Tibial nerve (tissue), 4 donors: ENCODE results near the gene UBASH3B. TPM values are rescaled to one million over a fixed set of nuclear protein-coding genes. Genes with fewer than 3 reads are reported as not detected.

Experiments used
- DNase-seq, 2 donors: peaks; one replicate each; pipeline ENCODE4 v3.0.0-alpha.2; 2019; ENCODE audit warnings: low spot score in 2 of 2
- H3K27ac ChIP-seq, 4 donors: fragments of 200-600 bp; sonication (generic) in 3 of 4; one replicate each; pipeline ENCODE4 v1.5.1; 2017 to 2019; ENCODE audit warnings: mild to moderate bottlenecking in 1 of 4
- H3K27me3 ChIP-seq, 2 donors: fragments of 200-600 bp; sonication (generic) in 1 of 2; one replicate each; pipeline versions ENCODE4 v1.5.1 to v1.6.0; 2017 to 2019
- H3K36me3 ChIP-seq, 3 donors: fragments of 200-600 bp; sonication (generic); one replicate each; pipeline ENCODE4 v1.5.1; 2018 to 2019
- H3K4me1 ChIP-seq, 4 donors: fragments of 200-600 bp; sonication (generic) in 3 of 4; one replicate each; pipeline ENCODE4 v1.5.1; 2017 to 2019
- H3K4me3 ChIP-seq, 4 donors: fragments of 200-600 bp; sonication (generic) in 3 of 4; one replicate each; pipeline ENCODE4 v1.5.1; 2017 to 2019; ENCODE audit warnings: mild to moderate bottlenecking in 1 of 4, moderate library complexity in 1 of 4
- H3K9me3 ChIP-seq, 4 donors: fragments of 200-600 bp; sonication (generic) in 3 of 4; one replicate each; pipeline ENCODE4 v1.5.1; 2017 to 2019
- CTCF ChIP-seq, 5 experiments: fragments of 200-600 bp in 3 of 5; fragments of 450-650 bp in 2 of 5; sonication (generic) in 3 of 5; IDR thresholded peaks; one replicate each; pipeline ENCODE4 v1.5.1; 2016 to 2019; ENCODE audit warnings: antibody characterized with exemption in 5 of 5, mild to moderate bottlenecking in 3 of 5, moderate library complexity in 2 of 5
- EP300 ChIP-seq, 2 donors: sonication (generic); formaldehyde crosslinking; IDR thresholded peaks; one replicate each; pipeline ENCODE4 v1.6.1; 2017; ENCODE audit warnings: antibody characterized with exemption in 2 of 2, mild to moderate bottlenecking in 1 of 2
- POLR2A ChIP-seq, 2 donors: fragments of 450-650 bp; IDR thresholded peaks; one replicate each; pipeline ENCODE4 v1.6.1; 2017; ENCODE audit warnings: antibody characterized with exemption in 2 of 2, mild to moderate bottlenecking in 2 of 2, moderate library complexity in 2 of 2
- WGBS, 2 donors: methylation state at CpG; one replicate each; pipeline ENCODE4 v1.1.5; 2018; 5-methylcytosine and 5-hydroxymethylcytosine counted together
- total RNA-seq, 4 donors: library from RNA; depleted of rRNA; stranded (reverse); fragments of >200 nt; gene quantifications; one replicate each; pipeline ENCODE4 v1.1.0, GENCODE V29; 2016

The UBASH3B gene
- total RNA-seq, 4 donors from 2014 or later: 0.66 to 5.1 (median 1.8) TPM

GRCh38 chr11:122769126-122769780 is 113.7 kb downstream of the UBASH3B start:
- 53 to 58% methylated on average over 4 of the region's 4 CpGs for WGBS, 2 donors
- H3K4me3 ChIP-seq: no peak overlapping the region
- DNase-seq: no peak

GRCh38 chr11:122772945-122773344 is 117.4 kb downstream of the UBASH3B start:
- Histone ChIP-seq H3K9me3 (no peaks in the 10 kb centered on the region), H3K27ac (no peak overlapping the region), H3K27me3 (peaks cover 0 to 13% of the 10 kb centered on the region in 2 donors), H3K4me1 (peaks cover 0 to 6% (median 0%) of the 10 kb centered on the region in 4 donors), H3K36me3 (no peaks in the 10 kb centered on the region), H3K4me3 (no peak overlapping the region)
- no peak for DNase-seq
- WGBS, 2 donors: 78 to 80% methylated on average over 6 to 7 of the region's 7 CpGs
- no peak for TF ChIP-seq EP300 (IDR thresholded peaks at IDR 0.05)

More at GRCh38 chr11:122769126-122769780, 113.7 kb downstream of the UBASH3B start:
- no peak overlapping the region for H3K27ac ChIP-seq
- TF ChIP-seq POLR2A (IDR thresholded peaks at IDR 0.05) (no peak), CTCF (IDR thresholded peaks at IDR 0.05) (no peak), EP300 (IDR thresholded peaks at IDR 0.05) (no peak)
- H3K4me1 ChIP-seq: peaks cover 0 to 6% (median 0%) of the 10 kb centered on the region in 4 donors
- H3K9me3 ChIP-seq: no peaks in the 10 kb centered on the region
- no peaks in the 10 kb centered on the region for H3K36me3 ChIP-seq
- H3K27me3 ChIP-seq: peaks cover 0 to 2% of the 10 kb centered on the region in 2 donors

GRCh38 chr11:122773781-122774266 is 118.3 kb downstream of the UBASH3B start:
- TF ChIP-seq CTCF (IDR thresholded peaks at IDR 0.05): no peak
- H3K27ac ChIP-seq: no peak overlapping the region

GRCh38 chr11:122775675-122776271 is 120.3 kb downstream of the UBASH3B start:
- TF ChIP-seq CTCF (IDR thresholded peaks at IDR 0.05) (no peak), POLR2A (IDR thresholded peaks at IDR 0.05) (no peak), EP300 (IDR thresholded peaks at IDR 0.05) (no peak)
- H3K27ac ChIP-seq: no peak overlapping the region
- H3K27me3 ChIP-seq: peaks cover 0 to 13% of the 10 kb centered on the region in 2 donors
- WGBS, 2 donors: 66 to 70% methylated on average over 3 of the region's 3 CpGs
- no peak for DNase-seq
- H3K4me3 ChIP-seq: no peak overlapping the region
- H3K4me1 ChIP-seq: peaks cover 0 to 6% (median 0%) of the 10 kb centered on the region in 4 donors
- H3K9me3 ChIP-seq: no peaks in the 10 kb centered on the region
- H3K36me3 ChIP-seq: no peaks in the 10 kb centered on the region

More at GRCh38 chr11:122773781-122774266, 118.3 kb downstream of the UBASH3B start:
- H3K9me3 ChIP-seq: no peaks in the 10 kb centered on the region
- H3K27me3 ChIP-seq: peaks cover 0 to 13% of the 10 kb centered on the region in 2 donors
- no peak overlapping the region for H3K4me3 ChIP-seq
- WGBS, 2 donors: 40 to 43% methylated on average over 8 of the region's 8 CpGs
- no peak for DNase-seq
- H3K36me3 ChIP-seq: no peaks in the 10 kb centered on the region
- peaks cover 0 to 6% (median 0%) of the 10 kb centered on the region in 4 donors for H3K4me1 ChIP-seq

- peaks cover 0 to 6% (median 0%) of the 10 kb centered on the region in 4 donors for H3K4me1 ChIP-seq
- no peak for TF ChIP-seq EP300 (IDR thresholded peaks at IDR 0.05)
- no peak for TF ChIP-seq POLR2A (IDR thresholded peaks at IDR 0.05)
- no peak for TF ChIP-seq CTCF (IDR thresholded peaks at IDR 0.05)
- H3K9me3 ChIP-seq: no peaks in the 10 kb centered on the region
- peaks cover 0 to 13% of the 10 kb centered on the region in 2 donors for H3K27me3 ChIP-seq
- no peak overlapping the region for H3K27ac ChIP-seq
- no peak overlapping the region for H3K4me3 ChIP-seq
- 73 to 88% methylated on average over 4 of the region's 4 CpGs for WGBS, 2 donors
- DNase-seq: no peak
- no peaks in the 10 kb centered on the region for H3K36me3 ChIP-seq
Observed at GRCh38 chr11:122776546-122776945, 121.0 kb downstream of the UBASH3B start.
